SK-N-SH (cell line): ENCODE results near the gene PPP2CA.

Experiments
- JUND ChIP-seq: IDR thresholded peaks from 2 replicates; pipeline ENCODE4 v1.4.0; 2012
- RXRA ChIP-seq: IDR thresholded peaks from 2 replicates; pipeline ENCODE4 v1.4.0; 2012; ENCODE audit warnings: low read depth, mild to moderate bottlenecking, borderline replicate concordance
- YY1 ChIP-seq: IDR thresholded peaks from 2 replicates; pipeline ENCODE4 v1.4.0; 2012; ENCODE audit warnings: low read depth, mild to moderate bottlenecking
- TF ChIP-seq, protein P1 (sequence below): fragments of 200-600 bp; sonication (generic); IDR thresholded peaks from 2 replicates; pipeline ENCODE4 v1.6.1; 2017; ENCODE audit warnings: antibody characterized with exemption, mild to moderate bottlenecking, moderate library complexity
- TF ChIP-seq, protein P2 (sequence below): IDR thresholded peaks from 2 replicates; pipeline ENCODE4; 2012
- TF ChIP-seq, protein P3 (sequence below): IDR thresholded peaks from 2 replicates; pipeline ENCODE4 v1.4.0; 2012; ENCODE audit warnings: low read depth

DNA sequence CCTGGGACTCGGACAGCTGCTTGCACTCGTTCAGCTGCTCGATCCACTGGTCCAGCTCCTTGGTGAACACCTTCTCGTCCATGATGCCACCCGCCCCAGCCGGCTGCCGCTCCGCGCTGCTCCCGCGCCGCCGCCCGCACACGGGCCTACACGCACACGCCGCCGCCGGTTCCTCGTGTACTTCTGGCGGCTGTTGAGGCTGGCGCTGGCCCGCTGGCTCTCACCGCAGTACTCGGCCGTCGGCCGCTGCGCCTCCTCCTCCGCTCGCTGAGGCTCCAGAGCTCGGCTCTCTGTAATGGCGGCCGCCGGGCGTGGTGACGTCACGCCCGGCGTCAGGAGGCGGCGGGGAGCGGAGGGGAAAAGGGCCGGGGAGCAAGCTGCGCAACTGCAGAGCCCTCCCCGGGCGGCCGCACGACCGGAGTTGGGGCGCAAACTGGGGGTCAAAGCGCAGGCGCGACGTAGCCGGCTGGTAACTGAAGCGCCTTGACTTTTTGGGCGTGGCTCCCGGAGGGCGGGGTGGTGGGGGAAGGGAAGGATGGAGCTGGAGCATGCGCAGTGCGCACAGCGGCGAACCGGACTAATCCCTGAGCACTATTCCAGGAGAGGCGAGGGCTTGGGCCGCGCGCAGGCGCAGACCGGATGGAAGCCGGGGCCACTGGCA is at the start of gene PPP2CA:
- TF ChIP-seq, protein P1, sequence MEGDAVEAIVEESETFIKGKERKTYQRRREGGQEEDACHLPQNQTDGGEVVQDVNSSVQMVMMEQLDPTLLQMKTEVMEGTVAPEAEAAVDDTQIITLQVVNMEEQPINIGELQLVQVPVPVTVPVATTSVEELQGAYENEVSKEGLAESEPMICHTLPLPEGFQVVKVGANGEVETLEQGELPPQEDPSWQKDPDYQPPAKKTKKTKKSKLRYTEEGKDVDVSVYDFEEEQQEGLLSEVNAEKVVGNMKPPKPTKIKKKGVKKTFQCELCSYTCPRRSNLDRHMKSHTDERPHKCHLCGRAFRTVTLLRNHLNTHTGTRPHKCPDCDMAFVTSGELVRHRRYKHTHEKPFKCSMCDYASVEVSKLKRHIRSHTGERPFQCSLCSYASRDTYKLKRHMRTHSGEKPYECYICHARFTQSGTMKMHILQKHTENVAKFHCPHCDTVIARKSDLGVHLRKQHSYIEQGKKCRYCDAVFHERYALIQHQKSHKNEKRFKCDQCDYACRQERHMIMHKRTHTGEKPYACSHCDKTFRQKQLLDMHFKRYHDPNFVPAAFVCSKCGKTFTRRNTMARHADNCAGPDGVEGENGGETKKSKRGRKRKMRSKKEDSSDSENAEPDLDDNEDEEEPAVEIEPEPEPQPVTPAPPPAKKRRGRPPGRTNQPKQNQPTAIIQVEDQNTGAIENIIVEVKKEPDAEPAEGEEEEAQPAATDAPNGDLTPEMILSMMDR: no peak
- TF ChIP-seq, protein P2, sequence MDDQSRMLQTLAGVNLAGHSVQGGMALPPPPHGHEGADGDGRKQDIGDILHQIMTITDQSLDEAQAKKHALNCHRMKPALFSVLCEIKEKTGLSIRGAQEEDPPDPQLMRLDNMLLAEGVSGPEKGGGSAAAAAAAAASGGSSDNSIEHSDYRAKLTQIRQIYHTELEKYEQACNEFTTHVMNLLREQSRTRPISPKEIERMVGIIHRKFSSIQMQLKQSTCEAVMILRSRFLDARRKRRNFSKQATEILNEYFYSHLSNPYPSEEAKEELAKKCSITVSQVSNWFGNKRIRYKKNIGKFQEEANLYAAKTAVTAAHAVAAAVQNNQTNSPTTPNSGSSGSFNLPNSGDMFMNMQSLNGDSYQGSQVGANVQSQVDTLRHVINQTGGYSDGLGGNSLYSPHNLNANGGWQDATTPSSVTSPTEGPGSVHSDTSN: no peak
- TF ChIP-seq, protein P3, sequence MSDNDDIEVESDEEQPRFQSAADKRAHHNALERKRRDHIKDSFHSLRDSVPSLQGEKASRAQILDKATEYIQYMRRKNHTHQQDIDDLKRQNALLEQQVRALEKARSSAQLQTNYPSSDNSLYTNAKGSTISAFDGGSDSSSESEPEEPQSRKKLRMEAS: 0 out of 2 replicates have a peak, but pooled peaks have one; percentile 8
- no peak for TF ChIP-seq JUND
- no peak for TF ChIP-seq RXRA
- peak; percentile 91 for TF ChIP-seq YY1
